HG03432 (cell line): ENCODE data around the gene SLC46A2.

Source experiments
- ATAC-seq: cut with Tn5 transposase; IDR thresholded peaks from one replicate; pipeline ENCODE4 v1.9.1; 2021; ENCODE audit warnings: mild to moderate bottlenecking, moderate library complexity; ENCODE audit not compliant: unreplicated experiment

Gene SLC46A2

GRCh38 chr9:112833081-112833480 is 57.6 kb downstream of the SLC46A2 start:
- no peak for ATAC-seq

GRCh38 chr9:112831969-112832368 is 58.7 kb downstream of the SLC46A2 start:
- ATAC-seq, result no peak

- ATAC-seq, result no peak
Observed at GRCh38 chr9:112831281-112831851, 59.3 kb downstream of the SLC46A2 start.
